Measurements from ENCODE around the gene DGAT2. TPM values are rescaled to one million over a fixed set of nuclear protein-coding genes. Genes with fewer than 3 reads are reported as not detected.

Gene DGAT2
- total and polyA plus RNA-seq, 4 donors: 4.2 to 54.0 (median 8.4) TPM

GRCh38 chr11:75728992-75729391, 39.6 kb upstream of the DGAT2 start:
- Histone ChIP-seq H3K9ac (ENCODE audit: insufficient read depth in 1 of 2, low read length in 2 of 2) (no peak overlapping the region), H3K4me3 (no peak overlapping the region), H3K9me3 (ENCODE audit: control insufficient read depth in 4 of 4, insufficient read depth in 3 of 4, low read length in 3 of 4) (no peaks in the 10 kb centered on the region), H3K27me3 (ENCODE audit: control insufficient read depth in 3 of 3, insufficient read depth in 3 of 3, low read length in 2 of 3) (no peaks in the 10 kb centered on the region), H3K36me3 (ENCODE audit: control insufficient read depth in 4 of 4, insufficient read depth in 4 of 4, low read length in 4 of 4) (no peaks in the 10 kb centered on the region), H3K4me1 (ENCODE audit: control insufficient read depth in 5 of 5, insufficient read depth in 5 of 5, low read length in 5 of 5) (no peaks in the 10 kb centered on the region), H3K27ac (ENCODE audit: low read depth in 1 of 2, low read length in 1 of 2) (no peak overlapping the region)
- 87 to 96% methylated on average over 2 of the region's 2 CpGs for WGBS, 2 donors
- no peak for DNase-seq
- TF ChIP-seq CTCF (IDR thresholded peaks at IDR 0.05; ENCODE audit: control extremely low read depth, extremely low read depth): no peak
- ATAC-seq (ENCODE audit: insufficient read depth, low FRiP score): no peak

GRCh38 chr11:75731095-75731494, 37.5 kb upstream of the DGAT2 start:
- Histone ChIP-seq H3K27me3 (ENCODE audit: control insufficient read depth in 3 of 3, insufficient read depth in 3 of 3, low read length in 2 of 3) (no peaks in the 10 kb centered on the region), H3K36me3 (ENCODE audit: control insufficient read depth in 4 of 4, insufficient read depth in 4 of 4, low read length in 4 of 4) (no peaks in the 10 kb centered on the region), H3K4me1 (ENCODE audit: control insufficient read depth in 5 of 5, insufficient read depth in 5 of 5, low read length in 5 of 5) (no peaks in the 10 kb centered on the region), H3K27ac (ENCODE audit: low read depth in 1 of 2, low read length in 1 of 2) (no peak overlapping the region), H3K9ac (ENCODE audit: insufficient read depth in 1 of 2, low read length in 2 of 2) (no peak overlapping the region), H3K9me3 (ENCODE audit: control insufficient read depth in 4 of 4, insufficient read depth in 3 of 4, low read length in 3 of 4) (no peaks in the 10 kb centered on the region), H3K4me3 (no peak overlapping the region)
- TF ChIP-seq CTCF (IDR thresholded peaks at IDR 0.05; ENCODE audit: control extremely low read depth, extremely low read depth): no peak
- WGBS, 2 donors: 96 to 97% methylated on average over 5 of the region's 5 CpGs
- ATAC-seq (ENCODE audit: insufficient read depth, low FRiP score) (no peak), DNase-seq (no peak)

GRCh38 chr11:75733071-75733430, 35.5 kb upstream of the DGAT2 start:
- TF ChIP-seq CTCF (IDR thresholded peaks at IDR 0.05; ENCODE audit: control extremely low read depth, extremely low read depth): no peak
- Histone ChIP-seq H3K4me3 (no peak overlapping the region), H3K36me3 (ENCODE audit: control insufficient read depth in 4 of 4, insufficient read depth in 4 of 4, low read length in 4 of 4) (no peaks in the 10 kb centered on the region), H3K4me1 (ENCODE audit: control insufficient read depth in 5 of 5, insufficient read depth in 5 of 5, low read length in 5 of 5) (no peaks in the 10 kb centered on the region), H3K27me3 (ENCODE audit: control insufficient read depth in 3 of 3, insufficient read depth in 3 of 3, low read length in 2 of 3) (no peaks in the 10 kb centered on the region), H3K9me3 (ENCODE audit: control insufficient read depth in 4 of 4, insufficient read depth in 3 of 4, low read length in 3 of 4) (no peaks in the 10 kb centered on the region), H3K27ac (ENCODE audit: low read depth in 1 of 2, low read length in 1 of 2) (peak overlapping the region in 1 of 2 donors; percentile 54), H3K9ac (ENCODE audit: insufficient read depth in 1 of 2, low read length in 2 of 2) (no peak overlapping the region)
- 96 to 98% methylated on average over 8 of the region's 8 CpGs for WGBS, 2 donors
- DNase-seq: no peak
- ATAC-seq (ENCODE audit: insufficient read depth, low FRiP score): no peak

- ATAC-seq (ENCODE audit: insufficient read depth, low FRiP score): peak; percentile 9
- peak overlapping the region in 1 of 2 donors; percentile 54 for H3K27ac ChIP-seq (ENCODE audit: low read depth in 1 of 2, low read length in 1 of 2)
- WGBS, 2 donors: 70 to 83% methylated on average over 5 of the region's 5 CpGs
- no peak overlapping the region for H3K9ac ChIP-seq (ENCODE audit: insufficient read depth in 1 of 2, low read length in 2 of 2)
- no peaks in the 10 kb centered on the region for H3K36me3 ChIP-seq (ENCODE audit: control insufficient read depth in 4 of 4, insufficient read depth in 4 of 4, low read length in 4 of 4)
- DNase-seq: peak in 2 of 3 donors; percentile 18 to 58
- no peak overlapping the region for H3K4me3 ChIP-seq
- H3K9me3 ChIP-seq (ENCODE audit: control insufficient read depth in 4 of 4, insufficient read depth in 3 of 4, low read length in 3 of 4): no peaks in the 10 kb centered on the region
- H3K4me1 ChIP-seq (ENCODE audit: control insufficient read depth in 5 of 5, insufficient read depth in 5 of 5, low read length in 5 of 5): no peaks in the 10 kb centered on the region
- no peaks in the 10 kb centered on the region for H3K27me3 ChIP-seq (ENCODE audit: control insufficient read depth in 3 of 3, insufficient read depth in 3 of 3, low read length in 2 of 3)
- TF ChIP-seq CTCF (IDR thresholded peaks at IDR 0.05; ENCODE audit: control extremely low read depth, extremely low read depth): no peak
Measured at GRCh38 chr11:75733431-75734107, 35.0 kb upstream of the DGAT2 start.

Data from lung (tissue), 12 donors.